Measurements from ENCODE around the gene CIB1.
"Not testable (repeated sequence)": the region's sequence is repeated elsewhere in the genome, so short reads cannot be mapped to it uniquely, and the experiment has no call there.

CIB1 gene

GRCh38 chr15:90233387-90234095 is at the start of gene CIB1:
CIB1 (minus strand) TSS chr15:90233941; CDS start chr15:90233885, 56 bp downstream.
- TF ChIP-seq, protein P1, sequence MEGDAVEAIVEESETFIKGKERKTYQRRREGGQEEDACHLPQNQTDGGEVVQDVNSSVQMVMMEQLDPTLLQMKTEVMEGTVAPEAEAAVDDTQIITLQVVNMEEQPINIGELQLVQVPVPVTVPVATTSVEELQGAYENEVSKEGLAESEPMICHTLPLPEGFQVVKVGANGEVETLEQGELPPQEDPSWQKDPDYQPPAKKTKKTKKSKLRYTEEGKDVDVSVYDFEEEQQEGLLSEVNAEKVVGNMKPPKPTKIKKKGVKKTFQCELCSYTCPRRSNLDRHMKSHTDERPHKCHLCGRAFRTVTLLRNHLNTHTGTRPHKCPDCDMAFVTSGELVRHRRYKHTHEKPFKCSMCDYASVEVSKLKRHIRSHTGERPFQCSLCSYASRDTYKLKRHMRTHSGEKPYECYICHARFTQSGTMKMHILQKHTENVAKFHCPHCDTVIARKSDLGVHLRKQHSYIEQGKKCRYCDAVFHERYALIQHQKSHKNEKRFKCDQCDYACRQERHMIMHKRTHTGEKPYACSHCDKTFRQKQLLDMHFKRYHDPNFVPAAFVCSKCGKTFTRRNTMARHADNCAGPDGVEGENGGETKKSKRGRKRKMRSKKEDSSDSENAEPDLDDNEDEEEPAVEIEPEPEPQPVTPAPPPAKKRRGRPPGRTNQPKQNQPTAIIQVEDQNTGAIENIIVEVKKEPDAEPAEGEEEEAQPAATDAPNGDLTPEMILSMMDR (IDR thresholded peaks at IDR 0.05; ENCODE audit: low read length, missing control alignments): no peak
- H3K4me3 ChIP-seq (replicated peaks; ENCODE audit: low read depth, low read length): peak within 1 kb of the TSS; percentile 84
- DNase-seq (ENCODE audit: low read depth): peak; percentile 97

GRCh38 chr15:90281637-90282036 is 47.9 kb upstream of the CIB1 start:
- not testable (repeated sequence) for H3K4me3 ChIP-seq (replicated peaks; ENCODE audit: low read depth, low read length); DNase-seq (ENCODE audit: low read depth)

GRCh38 chr15:90280743-90281142 is 47.0 kb upstream of the CIB1 start:
- not testable (repeated sequence) for DNase-seq (ENCODE audit: low read depth); H3K4me3 ChIP-seq (replicated peaks; ENCODE audit: low read depth, low read length)

DNA sequence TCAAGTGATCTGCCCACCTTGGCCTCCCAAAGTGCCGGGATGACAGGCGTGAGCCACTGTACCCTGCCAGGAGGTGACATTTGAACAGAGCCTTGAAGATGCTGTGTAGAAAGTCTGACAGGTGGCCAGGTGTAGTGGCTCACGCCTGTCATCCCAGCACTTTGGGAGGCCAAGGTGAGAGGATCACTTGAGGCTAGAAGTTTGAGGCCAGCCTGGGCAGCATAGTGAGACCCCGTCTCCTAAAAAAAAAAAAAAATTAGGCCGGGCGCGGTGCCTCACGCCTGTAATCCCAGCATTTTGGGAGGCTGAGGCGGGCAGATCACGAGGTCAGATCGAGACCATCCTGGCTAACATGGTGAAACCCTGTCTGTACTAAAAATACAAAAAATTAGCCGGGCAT is 44.7 kb upstream of the CIB1 start:
- DNase-seq (ENCODE audit: low read depth); H3K4me3 ChIP-seq (replicated peaks; ENCODE audit: low read depth, low read length): not testable (repeated sequence)

DNA sequence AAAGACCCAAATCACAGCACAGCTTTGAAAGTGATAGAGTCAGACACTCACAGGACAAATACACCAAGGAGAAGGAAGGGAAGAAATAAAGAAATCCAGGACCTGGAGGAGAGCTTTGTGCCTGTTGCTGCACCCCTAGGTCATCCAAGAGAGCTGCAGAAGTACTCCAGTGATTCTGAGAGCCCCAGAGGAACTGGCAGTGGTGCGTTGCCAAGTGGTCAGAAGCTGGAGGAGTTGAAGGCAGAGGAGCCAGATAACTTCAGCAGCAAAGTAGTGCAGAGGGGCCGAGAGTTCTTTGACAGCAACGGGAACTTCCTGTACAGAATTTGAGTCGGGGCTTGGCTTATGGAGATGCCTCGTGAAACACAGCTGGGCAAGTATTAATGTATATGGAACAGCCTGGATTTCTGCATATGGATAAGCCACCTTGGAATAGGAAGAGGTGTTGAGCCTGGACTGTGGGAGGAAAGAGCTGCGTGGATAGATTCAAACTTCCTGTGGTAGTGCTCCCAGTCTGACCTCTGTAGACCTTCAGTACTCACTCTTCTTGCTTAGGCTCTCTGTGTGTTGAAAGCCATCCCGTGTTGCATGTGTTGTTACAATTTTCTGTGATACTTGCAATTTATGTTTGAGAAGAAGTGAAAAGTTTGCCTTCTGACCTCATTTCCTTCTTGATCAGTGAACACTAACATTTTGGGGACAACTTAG is 37.9 kb upstream of the CIB1 start:
- no peak overlapping the region for H3K4me3 ChIP-seq (replicated peaks; ENCODE audit: low read depth, low read length)
- TF ChIP-seq, protein P1 (IDR thresholded peaks at IDR 0.05; ENCODE audit: low read length, missing control alignments): no peak
- DNase-seq (ENCODE audit: low read depth): no peak

- no peak for DNase-seq (ENCODE audit: low read depth)
- TF ChIP-seq, protein P1 (IDR thresholded peaks at IDR 0.05; ENCODE audit: low read length, missing control alignments): no peak
- H3K4me3 ChIP-seq (replicated peaks; ENCODE audit: low read depth, low read length): no peak overlapping the region
These were observed 36.9 kb upstream of the CIB1 start for GRCh38 chr15:90270502-90271150.

GRCh38 chr15:90268415-90268814 is 34.7 kb upstream of the CIB1 start:
- DNase-seq (ENCODE audit: low read depth): no peak
- TF ChIP-seq, protein P1 (IDR thresholded peaks at IDR 0.05; ENCODE audit: low read length, missing control alignments): no peak
- no peak overlapping the region for H3K4me3 ChIP-seq (replicated peaks; ENCODE audit: low read depth, low read length)

DNA sequence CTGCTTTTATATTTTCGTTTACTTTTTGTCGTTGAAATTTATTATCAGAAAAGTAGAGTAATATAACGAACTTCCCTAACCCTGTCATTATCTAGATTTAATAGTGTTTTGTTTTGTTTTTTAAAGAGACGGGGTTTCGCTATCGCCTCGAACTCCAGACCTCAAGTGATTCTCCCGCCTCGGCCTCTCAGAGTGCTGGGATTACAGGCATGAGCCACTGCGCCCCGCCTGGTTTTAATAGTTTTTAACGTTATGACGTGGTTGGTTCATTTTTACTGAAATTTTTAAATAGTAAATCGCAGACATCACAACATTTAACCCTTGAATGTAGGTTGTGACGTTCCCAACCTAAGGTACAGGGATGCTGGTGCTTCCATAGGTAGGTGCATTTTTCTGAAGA is 32.7 kb upstream of the CIB1 start:
- DNase-seq (ENCODE audit: low read depth): peak; percentile 26
- TF ChIP-seq, protein P1 (IDR thresholded peaks at IDR 0.05; ENCODE audit: low read length, missing control alignments): no peak
- H3K4me3 ChIP-seq (replicated peaks; ENCODE audit: low read depth, low read length): peak overlapping the region; percentile 95
